Adrenal gland (tissue), 5 donors: ENCODE data around the gene GIN1.

Experiments used
- POLR2A ChIP-seq, 2 donors: fragments of 450-650 bp; IDR thresholded peaks; one replicate each; pipeline ENCODE4 v1.6.1; 2017; ENCODE audit warnings: antibody characterized with exemption in 2 of 2, mild to moderate bottlenecking in 2 of 2, moderate library complexity in 1 of 2
- TF ChIP-seq, protein P1 (sequence below), 6 experiments: fragments of 450-650 bp in 4 of 6; fragments of 200-600 bp in 2 of 6; sonication (generic) in 1 of 6; IDR thresholded peaks; 1 replicate in 5 of 6; 2 replicates in 1 of 6; pipeline versions ENCODE4 v1.5.1 to v1.8.0; 2016 to 2021; ENCODE audit warnings: antibody characterized with exemption in 6 of 6, mild to moderate bottlenecking in 2 of 6, moderate library complexity in 1 of 6
- donor health status: DM: no; HTN: no; CAD: no.

DNA sequence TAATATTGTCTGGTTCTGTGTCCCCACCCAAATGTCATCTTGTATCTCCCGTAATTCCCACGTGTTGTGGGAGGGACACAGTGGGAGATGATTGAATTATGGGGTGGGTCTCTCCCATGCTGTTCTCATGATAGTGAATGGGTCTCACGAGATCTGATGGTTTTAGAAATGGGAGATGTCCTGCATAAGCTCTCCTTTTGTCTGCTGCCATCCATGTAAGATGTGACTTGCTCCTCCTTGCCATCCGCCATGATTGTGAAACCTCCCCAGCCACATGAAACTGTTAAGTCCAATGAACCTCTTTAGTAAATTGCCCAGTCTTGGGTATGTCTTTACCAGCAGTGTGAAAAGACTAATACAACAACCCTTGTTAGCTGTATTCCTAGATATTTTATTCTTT lies 44.5 kb downstream of the GIN1 start:
- TF ChIP-seq, protein P1, sequence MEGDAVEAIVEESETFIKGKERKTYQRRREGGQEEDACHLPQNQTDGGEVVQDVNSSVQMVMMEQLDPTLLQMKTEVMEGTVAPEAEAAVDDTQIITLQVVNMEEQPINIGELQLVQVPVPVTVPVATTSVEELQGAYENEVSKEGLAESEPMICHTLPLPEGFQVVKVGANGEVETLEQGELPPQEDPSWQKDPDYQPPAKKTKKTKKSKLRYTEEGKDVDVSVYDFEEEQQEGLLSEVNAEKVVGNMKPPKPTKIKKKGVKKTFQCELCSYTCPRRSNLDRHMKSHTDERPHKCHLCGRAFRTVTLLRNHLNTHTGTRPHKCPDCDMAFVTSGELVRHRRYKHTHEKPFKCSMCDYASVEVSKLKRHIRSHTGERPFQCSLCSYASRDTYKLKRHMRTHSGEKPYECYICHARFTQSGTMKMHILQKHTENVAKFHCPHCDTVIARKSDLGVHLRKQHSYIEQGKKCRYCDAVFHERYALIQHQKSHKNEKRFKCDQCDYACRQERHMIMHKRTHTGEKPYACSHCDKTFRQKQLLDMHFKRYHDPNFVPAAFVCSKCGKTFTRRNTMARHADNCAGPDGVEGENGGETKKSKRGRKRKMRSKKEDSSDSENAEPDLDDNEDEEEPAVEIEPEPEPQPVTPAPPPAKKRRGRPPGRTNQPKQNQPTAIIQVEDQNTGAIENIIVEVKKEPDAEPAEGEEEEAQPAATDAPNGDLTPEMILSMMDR (IDR thresholded peaks at IDR 0.05): no peak
- TF ChIP-seq POLR2A (IDR thresholded peaks at IDR 0.05): no peak
